ENCODE results near the gene CTAG1A.
"Not testable (repeated sequence)": the region's sequence is repeated elsewhere in the genome, so short reads cannot be mapped to it uniquely, and the experiment has no call there.

The CTAG1A gene

DNA sequence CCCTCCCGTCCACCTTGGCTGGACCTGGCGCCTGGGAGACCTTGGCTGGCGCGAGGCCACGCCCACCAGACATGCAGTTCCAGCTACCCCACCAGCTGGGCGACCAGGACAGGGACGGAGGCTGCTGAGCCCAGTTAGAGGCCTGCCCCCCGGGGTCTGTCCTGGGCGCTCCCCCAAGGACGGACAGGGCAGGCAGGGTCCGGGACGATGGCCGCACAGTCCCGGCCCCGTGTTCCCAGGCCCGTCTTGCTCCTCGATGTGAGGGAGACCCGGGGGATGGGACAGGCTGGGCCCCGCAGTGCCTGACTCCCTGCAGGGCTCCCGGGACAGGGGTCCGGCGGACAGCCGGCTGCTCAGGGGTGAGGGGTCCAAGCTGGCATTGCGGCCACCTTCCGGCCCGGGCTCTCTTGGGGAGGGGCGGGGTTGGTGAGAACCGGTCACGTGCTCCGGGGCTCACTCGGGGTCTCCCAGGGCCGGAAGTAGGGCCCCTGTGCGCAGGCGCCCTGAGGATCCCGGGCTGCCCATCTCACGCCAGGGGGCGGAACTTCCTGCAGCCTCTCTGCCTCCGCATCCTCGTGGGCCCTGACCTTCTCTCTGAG, at the start of gene CTAG1A:
Gene CTAG1A (plus strand): TSS at position 549 of the 599 bp plus-strand sequence. CDS start 74 bp downstream, outside the sequence.
- not testable (repeated sequence) for DNase-seq

DNA sequence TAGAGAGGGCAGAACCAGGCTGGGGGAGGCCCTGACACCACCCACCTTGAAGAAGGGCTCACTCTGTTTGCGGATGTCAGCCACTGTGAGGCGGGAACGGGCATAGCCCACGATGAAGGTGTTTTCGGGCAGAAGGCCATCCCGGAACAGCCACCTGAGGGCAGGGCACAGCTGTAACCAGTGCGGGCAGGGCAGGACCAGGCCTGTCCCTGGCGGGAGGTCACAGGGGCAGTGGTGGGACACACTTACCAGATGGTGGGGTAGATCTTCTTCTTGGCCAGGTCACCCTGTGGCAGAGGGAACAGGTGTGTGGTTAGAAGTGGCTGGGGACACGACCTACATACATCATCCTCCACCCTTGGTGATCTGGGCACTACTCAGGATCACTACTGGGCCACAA, 49.0 kb upstream of the CTAG1A start:
- DNase-seq, result no peak

DNA sequence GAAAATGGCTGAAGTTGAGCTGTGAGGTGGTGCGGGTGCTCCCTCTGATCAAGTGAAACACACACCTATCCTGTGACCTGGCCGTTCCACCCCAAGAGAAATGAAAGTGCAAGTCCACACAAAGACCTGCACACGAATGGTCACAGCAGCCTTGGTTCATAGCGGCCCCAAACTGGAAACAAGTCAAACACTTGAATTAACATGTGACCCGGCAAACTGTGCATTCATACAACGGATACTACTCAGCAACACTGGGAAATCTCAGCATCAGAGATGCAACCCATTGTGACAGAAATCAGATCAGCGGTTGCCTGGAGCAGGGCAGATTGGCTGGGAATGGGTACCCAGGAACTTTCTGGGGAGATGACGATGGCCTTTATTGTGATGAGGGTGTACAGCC, 45.9 kb upstream of the CTAG1A start:
- DNase-seq, result peak in 6 of 56 donors; percentile 0 to 27 (median 5)

DNA sequence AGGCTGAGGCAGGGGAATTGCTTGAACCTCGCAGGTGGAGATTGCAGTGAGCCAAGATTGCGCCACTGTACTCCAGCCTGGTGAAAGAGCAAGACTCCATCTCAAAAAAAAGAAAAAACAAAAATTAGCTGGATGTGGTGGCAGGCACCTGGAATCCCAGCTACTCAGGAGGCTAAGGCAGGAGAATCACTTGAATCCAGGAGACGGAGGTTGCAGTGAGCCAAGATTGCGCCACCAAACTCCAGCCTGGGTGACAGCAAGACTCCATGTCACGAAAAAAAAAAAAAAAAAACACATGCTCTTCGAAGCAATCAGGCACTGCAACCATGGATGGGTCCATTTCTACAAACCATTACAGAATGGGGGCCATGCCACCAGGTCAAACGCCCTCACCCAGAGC, 44.6 kb upstream of the CTAG1A start:
- DNase-seq, result not testable (repeated sequence)

DNA sequence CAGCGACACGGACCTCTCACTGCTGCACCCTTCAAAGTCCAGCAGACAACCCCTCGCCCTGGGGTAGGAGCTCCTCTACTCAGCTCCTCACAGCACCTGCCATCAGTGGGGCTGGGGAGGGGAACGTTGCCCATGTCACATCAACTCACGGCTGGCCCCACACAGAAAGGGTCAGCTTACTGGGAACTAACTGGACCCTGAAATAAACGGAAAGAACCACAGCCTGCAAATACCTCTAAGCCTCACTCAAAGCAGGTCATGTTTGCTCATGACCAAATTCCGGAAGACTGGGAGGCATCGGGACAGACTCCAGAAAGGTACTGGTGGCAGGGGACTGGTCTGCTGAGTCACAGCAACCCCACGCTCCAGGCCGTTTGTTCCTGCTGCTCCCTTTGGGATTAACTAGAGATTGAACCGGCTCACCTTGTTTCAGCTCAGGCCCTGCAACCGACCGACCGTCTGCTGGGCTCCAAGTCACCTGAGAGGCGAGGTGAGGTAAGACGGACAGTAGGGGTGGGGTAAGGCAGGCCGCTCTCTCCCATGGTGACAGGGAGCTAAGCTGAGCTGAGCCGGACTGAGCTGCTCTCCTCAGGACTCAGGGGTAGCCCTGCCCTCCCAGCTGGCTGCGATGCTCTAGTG, 43.9 kb upstream of the CTAG1A start:
- DNase-seq, result no peak

DNA sequence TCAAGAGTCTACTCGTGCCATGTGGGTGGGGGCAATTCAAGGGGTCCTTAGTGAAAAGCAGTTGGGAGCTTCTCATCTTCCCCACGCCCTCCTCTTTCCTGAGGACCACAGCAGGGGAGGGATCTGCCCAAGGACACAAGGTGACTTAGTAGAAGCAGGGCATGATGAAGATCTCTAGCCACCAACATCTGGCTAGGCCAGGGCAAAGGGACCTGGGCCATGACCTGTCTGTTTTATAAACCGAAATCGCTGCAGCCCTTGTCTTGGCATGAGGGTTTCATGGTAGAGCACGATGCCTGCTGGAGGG, 43.4 kb upstream of the CTAG1A start:
- no peak for DNase-seq

DNA sequence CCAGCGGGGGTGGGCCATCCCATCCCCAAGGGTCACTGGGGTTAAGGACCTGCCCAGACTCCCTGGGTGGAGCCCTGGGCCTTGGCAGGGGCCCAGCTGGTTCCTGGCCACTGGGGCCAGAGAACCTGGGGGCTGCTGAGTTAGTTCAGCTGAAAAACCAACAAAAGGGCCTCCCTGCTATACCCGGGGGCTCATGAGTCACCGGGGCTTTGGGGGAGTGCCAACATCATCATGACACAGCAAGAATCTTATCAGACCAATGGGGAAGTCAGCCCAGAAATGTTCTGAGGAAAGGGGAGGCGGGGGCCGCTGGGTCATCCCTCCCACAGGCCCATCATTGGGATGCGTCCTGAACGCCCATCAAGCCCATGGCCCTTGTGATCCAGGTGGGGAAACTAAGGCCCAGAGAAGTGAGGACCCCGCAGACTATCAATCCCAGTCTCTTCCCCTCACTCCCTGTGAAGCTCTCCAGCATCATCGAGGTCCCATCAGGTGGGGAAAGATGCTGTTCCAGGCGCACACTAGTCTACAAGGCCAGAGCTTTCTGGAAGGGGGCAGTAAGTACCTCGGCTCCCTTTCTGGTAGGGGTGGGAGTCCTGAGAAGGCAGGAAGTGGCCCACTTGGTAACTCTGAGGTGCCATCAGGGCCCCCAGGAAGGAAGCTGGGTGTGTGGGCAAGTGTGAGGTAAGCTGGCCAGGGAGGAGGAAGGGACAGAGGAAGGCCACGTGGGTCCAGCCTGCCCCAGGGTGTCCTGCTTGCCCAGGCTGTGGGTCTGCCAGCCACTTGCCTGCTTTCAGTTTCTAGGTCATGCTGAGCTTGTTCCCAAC, 42.8 kb upstream of the CTAG1A start:
- peak in 27 of 56 donors; percentile 0 to 65 (median 22) for DNase-seq

DNA sequence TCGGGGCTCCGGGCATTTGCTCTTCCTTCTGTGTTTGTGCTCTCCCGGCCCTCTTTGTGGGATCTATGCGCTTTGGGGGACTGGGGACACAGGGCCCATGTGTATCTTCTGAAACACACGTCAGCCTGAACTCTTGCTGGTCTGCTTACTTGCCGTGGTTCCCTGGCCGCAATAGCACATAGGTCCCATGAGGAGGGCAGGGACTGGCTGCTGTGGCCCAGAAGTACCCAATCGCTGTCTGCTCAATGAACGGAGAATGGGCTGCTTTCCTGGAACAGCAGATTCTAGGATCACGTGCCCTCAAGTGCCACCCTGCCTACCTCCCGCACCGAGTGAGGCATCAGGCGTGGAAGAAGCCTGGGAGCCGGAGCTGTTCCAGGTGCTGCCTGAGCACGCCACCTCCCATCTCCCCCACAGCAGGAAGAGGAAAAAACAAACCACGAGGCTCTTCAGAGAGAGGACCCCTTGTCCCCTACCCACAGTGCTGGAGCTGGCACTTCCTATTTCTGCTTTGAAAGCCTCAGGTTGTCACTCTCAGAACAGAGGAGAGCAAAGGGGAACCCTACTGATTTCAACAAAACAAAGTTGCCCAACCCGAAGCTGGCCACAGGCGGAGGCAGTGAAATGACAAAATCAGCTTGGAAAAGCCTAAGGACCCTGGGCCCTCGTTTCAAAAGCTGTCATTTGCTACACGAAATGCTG, 42.1 kb upstream of the CTAG1A start:
- DNase-seq, result peak in 5 of 56 donors; percentile 0 to 24 (median 8)

DNA sequence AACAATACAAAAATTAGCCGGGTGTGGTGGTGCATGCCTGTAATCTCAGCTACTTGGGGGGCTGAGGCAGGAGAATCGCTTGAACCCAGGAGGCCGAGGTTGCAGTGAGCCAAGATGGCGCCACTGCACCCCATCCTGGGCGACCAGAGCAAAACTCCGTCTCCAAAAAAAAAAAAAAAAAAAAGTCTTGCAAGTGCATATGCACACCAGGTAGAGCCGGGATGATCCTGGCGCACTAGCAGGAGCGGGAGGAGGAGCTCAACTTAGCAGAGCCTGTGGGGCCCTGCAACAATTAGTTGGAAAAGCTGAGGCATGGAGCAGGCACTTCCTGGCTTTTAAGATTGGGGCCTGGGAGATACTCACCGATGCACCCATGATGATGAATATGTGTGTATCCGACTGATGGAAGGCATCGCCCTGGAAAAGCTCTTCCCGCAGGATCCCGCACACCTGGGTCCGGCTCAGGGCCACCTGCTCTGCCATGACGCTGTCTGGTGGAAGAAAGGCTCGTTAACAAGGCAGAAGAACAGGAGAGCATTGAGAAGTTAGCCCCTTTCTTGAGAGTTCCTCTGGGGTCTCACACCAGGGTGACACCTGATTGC, 39.2 kb upstream of the CTAG1A start:
- no peak for DNase-seq

DNA sequence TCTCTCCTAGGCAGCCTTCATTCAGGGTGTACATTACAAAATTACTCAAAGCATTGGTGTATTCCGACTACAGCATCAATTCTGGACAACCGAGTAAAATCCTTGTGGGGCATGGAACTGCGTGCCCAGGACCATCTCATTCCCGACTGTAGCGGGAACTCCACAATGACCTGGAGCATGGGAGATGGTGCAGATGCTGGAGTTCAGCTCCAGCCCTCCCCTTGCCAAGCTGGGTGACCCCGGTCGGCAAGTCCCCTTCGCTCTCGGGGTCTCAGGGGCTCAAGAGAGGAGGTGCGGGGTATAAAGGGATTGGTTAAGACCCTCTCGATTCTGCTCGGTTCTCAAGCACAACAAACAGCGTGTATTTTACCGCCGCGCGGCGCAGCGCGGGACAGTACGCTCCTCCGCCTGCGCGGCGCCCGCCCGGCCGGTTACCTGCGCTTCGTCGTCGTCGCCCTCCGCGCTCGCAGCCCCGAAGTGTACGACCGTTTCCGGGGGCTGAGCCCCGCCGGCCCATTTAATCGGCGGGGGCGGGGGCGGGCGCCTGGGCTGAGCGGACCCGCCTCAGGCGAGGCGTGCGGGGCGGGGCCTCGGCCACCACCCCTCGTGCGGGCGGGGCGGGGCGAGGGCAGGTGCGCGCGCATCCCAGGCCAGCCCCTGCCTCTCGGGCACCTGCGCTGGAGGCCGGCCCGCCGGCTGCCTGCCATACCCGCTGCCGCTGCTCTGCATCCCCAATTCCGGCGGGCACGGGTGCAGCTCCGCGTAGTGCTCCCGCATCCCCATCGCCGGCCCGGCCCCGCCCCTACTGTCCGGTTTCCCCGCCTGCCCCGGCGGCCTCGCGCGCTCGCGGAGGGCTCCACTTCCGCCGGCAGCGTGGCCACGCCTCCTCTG, 38.3 kb upstream of the CTAG1A start, which contains the start of gene G6PD:
Gene G6PD (minus strand): TSS at position 493 of the 891 bp plus-strand sequence. CDS start 691 bp downstream, outside the sequence.
- peak in 32 of 56 donors; percentile 31 to 85 (median 72) for DNase-seq

DNA sequence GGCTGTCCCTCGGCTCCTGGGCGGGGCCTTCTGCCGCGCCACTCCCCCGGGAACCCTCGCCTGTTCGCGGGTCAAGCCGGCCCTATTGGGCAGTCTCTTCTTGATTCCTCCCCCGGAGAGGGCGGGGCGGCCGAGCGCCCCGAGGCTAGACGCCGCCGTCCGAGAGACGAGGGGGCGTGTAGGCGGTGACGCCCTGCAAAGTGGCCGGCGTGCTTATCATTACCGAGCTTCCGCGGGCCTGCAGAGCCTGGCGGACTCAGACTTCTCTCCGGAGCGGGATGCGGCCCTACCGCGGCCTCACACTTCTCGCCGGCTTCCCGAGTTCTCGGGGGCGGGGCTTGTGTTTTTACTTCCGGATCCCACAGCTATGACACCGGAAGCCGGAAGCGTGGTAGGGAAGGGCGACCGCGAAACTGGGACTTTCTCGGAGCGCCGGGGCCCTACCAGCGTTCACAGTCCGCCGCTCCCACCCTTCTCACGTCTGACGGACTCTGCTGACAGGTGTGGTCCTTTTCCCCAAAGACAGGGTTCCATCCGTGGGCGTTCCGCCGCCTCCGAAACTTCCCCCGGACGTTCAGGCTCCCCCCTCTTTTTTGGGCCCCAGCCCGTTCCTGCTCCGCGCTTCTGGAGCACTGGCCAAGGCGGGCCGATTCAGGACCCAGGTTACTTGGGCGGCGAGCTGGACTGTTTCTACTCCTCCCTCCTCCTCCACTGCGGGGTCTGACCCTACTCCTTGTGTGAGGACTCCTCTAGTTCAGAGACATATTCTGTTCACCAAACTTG, 37.5 kb upstream of the CTAG1A start, which contains the start of gene IKBKG:
Gene IKBKG (plus strand): TSS at position 376 of the 783 bp plus-strand sequence. CDS start 4,383 bp downstream, outside the sequence.
- peak; percentile 41 to 91 (median 83) for DNase-seq

DNA sequence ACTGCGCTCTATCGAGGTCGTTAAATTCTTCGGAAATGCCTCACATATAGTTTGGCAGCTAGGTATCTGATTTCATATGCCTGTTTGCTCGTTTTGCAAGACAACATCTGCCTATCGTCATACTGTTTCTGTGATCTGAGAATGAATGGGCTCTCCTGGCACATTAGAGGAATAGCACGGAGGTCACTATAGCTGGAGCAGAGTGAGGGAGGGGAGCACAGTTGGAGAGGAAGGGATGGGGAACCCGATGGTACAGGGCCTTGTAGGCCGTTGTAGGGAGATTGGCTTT, 37.0 kb upstream of the CTAG1A start:
- no peak for DNase-seq

DNA sequence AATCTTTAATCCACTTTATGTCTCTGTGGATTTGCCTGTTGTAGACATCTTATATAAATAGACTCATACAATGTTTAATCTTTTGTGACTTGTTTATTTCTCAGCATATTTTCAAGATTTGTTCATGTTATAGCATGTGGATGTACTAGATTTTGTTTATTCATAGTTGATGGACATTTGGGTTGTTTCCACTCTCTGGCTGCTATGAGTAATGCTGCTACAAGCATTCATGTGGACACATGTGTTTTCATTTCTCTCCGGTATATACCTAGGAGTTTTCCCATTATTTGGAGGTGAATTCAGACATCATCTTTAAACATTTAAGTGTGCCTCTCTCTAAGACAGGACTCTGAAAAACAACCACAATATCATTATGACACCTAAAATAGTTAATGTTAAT, 35.2 kb upstream of the CTAG1A start:
- DNase-seq, result no peak

DNA sequence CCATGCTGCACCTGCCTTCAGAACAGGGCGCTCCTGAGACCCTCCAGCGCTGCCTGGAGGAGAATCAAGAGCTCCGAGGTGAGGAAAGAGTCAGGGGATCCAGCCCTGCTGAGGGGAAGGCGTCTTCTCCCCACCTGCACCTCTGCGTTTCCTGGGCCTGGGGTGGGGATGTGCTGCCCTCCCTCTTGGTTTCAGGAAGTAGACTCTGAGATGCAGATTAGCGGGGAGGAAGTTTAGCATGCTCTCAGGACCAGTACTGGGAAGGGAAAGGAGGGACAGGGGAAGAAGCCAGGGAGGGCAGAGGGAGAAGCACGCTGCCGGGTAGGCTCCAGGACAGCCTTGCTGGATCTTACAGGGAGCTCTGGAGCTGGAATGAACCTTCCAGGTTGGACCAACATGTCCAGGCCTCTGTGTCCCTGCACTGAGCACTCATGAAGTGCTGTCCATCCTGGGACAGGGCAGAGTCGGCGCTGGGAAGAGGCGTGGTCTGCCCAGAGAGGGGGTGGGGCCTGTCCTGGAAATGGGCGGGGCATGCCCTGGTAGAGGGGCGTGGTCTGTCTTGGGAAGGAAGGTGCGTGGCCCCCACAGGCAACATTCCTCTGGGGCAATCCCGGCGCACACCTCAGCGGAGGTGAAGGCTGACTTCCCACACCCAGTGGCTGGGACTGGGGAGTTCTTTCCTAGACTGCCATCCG, 32.7 kb upstream of the CTAG1A start:
- not testable (repeated sequence) for DNase-seq

DNA sequence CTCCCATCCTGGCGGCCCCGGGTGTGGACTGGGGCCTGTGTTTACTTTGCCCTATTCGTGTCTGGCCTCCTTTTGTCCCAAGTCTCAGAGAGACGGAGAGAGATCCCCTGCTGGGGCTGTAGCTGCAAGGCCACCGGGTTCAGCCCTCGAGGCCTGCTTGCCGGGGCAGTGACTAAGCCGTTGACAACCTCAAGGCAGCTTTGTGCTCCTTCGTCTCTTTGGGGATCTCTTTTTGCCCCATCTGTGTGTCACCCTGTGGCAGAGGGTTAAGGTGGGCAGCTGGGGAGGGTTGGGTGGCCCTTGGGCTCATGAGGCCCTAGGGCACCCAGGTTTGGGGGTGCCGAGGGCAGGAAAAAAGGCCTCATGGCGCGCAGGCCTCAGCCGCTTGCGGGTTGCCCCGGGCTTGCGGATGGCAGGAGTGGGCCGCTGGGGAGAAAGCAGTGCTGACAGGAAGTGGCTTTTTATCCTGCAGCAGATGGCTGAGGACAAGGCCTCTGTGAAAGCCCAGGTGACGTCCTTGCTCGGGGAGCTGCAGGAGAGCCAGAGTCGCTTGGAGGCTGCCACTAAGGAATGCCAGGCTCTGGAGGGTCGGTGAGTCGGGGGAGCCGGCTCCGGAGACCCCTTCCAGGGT, 26.8 kb upstream of the CTAG1A start:
- DNase-seq, result not testable (repeated sequence)

DNA sequence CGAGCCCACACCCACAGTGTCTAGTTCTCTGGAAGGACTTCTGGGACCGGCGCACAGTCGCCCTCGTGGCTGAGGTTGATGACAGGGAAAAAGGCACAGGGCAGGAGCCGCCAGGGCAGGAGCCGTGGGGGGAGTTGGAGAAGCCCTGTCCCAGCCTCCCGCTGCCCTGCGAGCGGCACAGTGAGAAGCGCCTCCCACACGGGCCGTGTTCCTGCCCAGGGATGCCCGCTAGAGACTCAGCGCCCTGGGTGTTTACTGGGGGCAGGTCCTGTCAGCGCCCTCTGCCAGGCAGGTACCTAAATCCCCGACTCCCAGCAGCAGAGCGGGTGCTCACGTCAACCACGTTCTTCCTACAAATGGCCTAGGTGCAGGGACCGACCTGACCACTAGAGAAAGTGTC, 26.0 kb upstream of the CTAG1A start:
- not testable (repeated sequence) for DNase-seq

DNA sequence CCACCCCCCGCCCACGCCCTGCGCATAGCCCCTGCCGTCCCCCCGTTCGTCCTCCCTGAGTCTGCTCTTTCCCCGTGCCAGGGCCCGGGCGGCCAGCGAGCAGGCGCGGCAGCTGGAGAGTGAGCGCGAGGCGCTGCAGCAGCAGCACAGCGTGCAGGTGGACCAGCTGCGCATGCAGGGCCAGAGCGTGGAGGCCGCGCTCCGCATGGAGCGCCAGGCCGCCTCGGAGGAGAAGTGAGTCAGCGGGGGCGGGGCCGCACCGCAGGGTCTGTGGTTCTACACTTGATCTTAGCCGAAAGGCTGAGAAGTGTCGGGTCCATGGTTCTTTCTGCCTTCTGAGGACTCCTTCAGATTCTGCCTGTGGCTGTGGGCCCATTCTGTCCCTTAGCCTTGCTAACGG, 24.6 kb upstream of the CTAG1A start:
- DNase-seq, result not testable (repeated sequence)

DNA sequence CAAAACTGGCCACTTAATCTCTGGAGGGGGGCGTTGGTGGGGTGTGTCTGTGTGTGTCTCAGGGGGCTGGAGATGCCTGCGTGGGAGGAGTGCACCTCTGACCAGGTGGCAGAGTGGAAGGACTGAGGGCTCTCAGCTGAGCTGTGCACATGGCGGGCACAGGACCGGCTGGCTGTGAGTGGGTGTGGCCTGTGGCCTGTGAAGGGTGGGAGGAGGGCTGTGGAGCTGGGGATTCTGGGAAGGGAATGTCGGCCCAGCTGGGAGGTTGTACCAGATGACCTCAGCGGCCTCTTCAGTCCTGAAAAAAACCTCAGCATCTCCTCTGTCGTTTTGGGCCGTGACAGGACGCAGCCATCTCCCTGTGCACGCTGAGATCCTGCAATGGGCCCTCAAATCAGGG, 22.6 kb upstream of the CTAG1A start:
- DNase-seq, result not testable (repeated sequence)

Data from nucleus accumbens (tissue), 56 donors.